IMR-90 (cell line): ENCODE results near the gene GLS. TPM values are rescaled to one million over a fixed set of nuclear protein-coding genes. Genes with fewer than 3 reads are reported as not detected.

Source experiments
- ATAC-seq: fragments of 200-7000 bp; cut with Tn5 transposase; 2 replicates; pipeline ENCODE4 v1.9.1; 2020; ENCODE audit warnings: low read depth, mild to moderate bottlenecking, moderate library complexity
- BruUV-seq: library from RNA; stranded (reverse); fragments of 400-500 nt; replicated peaks from 2 replicates; lab custom pipeline; 2021; lab: Mats Ljungman, UMichigan
- CTCF ChIA-PET: fragments of 300-600 bp; formaldehyde crosslinking; extraction: SDS; loops from one replicate; lab custom pipeline; 2021; ENCODE audit warnings: antibody characterized with exemption; lab: Yijun Ruan, JAX
- POLR2A ChIA-PET: fragments of 300-600 bp; sonication (Branson Sonifier 250); formaldehyde crosslinking; loops from one replicate; lab custom pipeline; 2022; ENCODE audit warnings: antibody characterized with exemption; ENCODE audit not compliant: unreplicated experiment; lab: Charles Lee
- DNase-seq: peaks from one replicate; pipeline ENCODE4 v3.0.0; 2013
- H2AFZ ChIP-seq: replicated peaks from 2 replicates; pipeline ENCODE3; 2013; ENCODE audit warnings: low read length, mild to moderate bottlenecking; ENCODE audit not compliant: poor library complexity
- H2AK5ac ChIP-seq: 2 replicates; pipeline ENCODE4 v1.6.1; 2013; ENCODE audit warnings: low read depth, low read length, inconsistent platforms
- H2AK9ac ChIP-seq: replicated peaks from 2 replicates; pipeline ENCODE3; 2013; ENCODE audit warnings: mild to moderate bottlenecking, low read depth, low read length, moderate library complexity; ENCODE audit not compliant: poor library complexity
- H2BK120ac ChIP-seq: 2 replicates; pipeline ENCODE4 v1.6.1; 2013; ENCODE audit warnings: low read depth, low read length, inconsistent platforms
- H2BK15ac ChIP-seq: 3 replicates; pipeline ENCODE4 v1.6.1; 2013; ENCODE audit warnings: low read depth, low read length, inconsistent platforms
- H2BK20ac ChIP-seq: 2 replicates; pipeline ENCODE4 v1.6.1; 2013; ENCODE audit warnings: low read depth, mild to moderate bottlenecking, inconsistent platforms, low read length, moderate library complexity
- H2BK5ac ChIP-seq: 2 replicates; pipeline ENCODE4 v1.6.1; 2013; ENCODE audit warnings: mild to moderate bottlenecking, low read depth, low read length, inconsistent platforms; ENCODE audit not compliant: poor library complexity, severe bottlenecking
- H3K14ac ChIP-seq: replicated peaks from 2 replicates; pipeline ENCODE4 v1.6.1; 2013; ENCODE audit warnings: low read depth, low read length, inconsistent platforms
- H3K18ac ChIP-seq: 2 replicates; pipeline ENCODE4 v1.6.1; 2013; ENCODE audit warnings: low read depth, low read length, control low read depth
- H3K23ac ChIP-seq: 2 replicates; pipeline ENCODE4 v1.6.1; 2013; ENCODE audit warnings: low read depth, low read length, inconsistent platforms
- H3K27ac ChIP-seq: 2 replicates; pipeline ENCODE4 v1.5.1; 2013; ENCODE audit warnings: mild to moderate bottlenecking, control low read depth, low read length; ENCODE audit not compliant: insufficient read depth
- H3K27me3 ChIP-seq: 2 replicates; pipeline ENCODE4 v1.6.1; 2013; ENCODE audit warnings: low read length; ENCODE audit not compliant: control insufficient read depth, insufficient read depth
- H3K36me3 ChIP-seq: 2 replicates; pipeline ENCODE4 v1.6.1; 2013; ENCODE audit warnings: low read length, mixed read lengths; ENCODE audit not compliant: control insufficient read depth, insufficient read depth
- H3K4ac ChIP-seq: 2 replicates; pipeline ENCODE4 v1.6.1; 2013; ENCODE audit warnings: low read depth, low read length, inconsistent platforms
- H3K4me1 ChIP-seq: 2 replicates; pipeline ENCODE4 v1.6.1; 2013; ENCODE audit warnings: low read length, mixed read lengths; ENCODE audit not compliant: control insufficient read depth, insufficient read depth
- H3K4me2 ChIP-seq: 2 replicates; pipeline ENCODE4 v1.6.1; 2013; ENCODE audit warnings: low read depth, mild to moderate bottlenecking, control low read depth, low read length, moderate library complexity
- H3K4me3 ChIP-seq: 2 replicates; pipeline ENCODE4 v1.5.1; 2013; ENCODE audit warnings: low read depth, mild to moderate bottlenecking, control low read depth, low read length, moderate library complexity; ENCODE audit not compliant: insufficient read depth
- H3K56ac ChIP-seq: 2 replicates; pipeline ENCODE4 v1.6.1; 2013; ENCODE audit warnings: low read length, inconsistent platforms; ENCODE audit not compliant: insufficient read depth; ENCODE audit errors: extremely low read depth
- H3K79me1 ChIP-seq, 2 experiments: 2 replicates each; pipeline ENCODE4 v1.6.1; 2013; ENCODE audit warnings: low read length in 2 of 2, inconsistent platforms in 1 of 2, low read depth in 1 of 2
- H3K9ac ChIP-seq: 2 replicates; pipeline ENCODE4 v1.6.1; 2013; ENCODE audit warnings: low read depth, low read length, control low read depth
- H3K9me1 ChIP-seq: 2 replicates; pipeline ENCODE4 v1.6.1; 2013; ENCODE audit warnings: low read length, inconsistent platforms; ENCODE audit not compliant: insufficient read depth
- H3K9me3 ChIP-seq: 2 replicates; pipeline ENCODE4 v1.6.1; 2013; ENCODE audit warnings: low read length; ENCODE audit not compliant: control insufficient read depth, insufficient read depth
- H4K20me1 ChIP-seq: 2 replicates; pipeline ENCODE4 v1.6.1; 2013; ENCODE audit warnings: low read length, inconsistent platforms; ENCODE audit not compliant: insufficient read depth
- H4K5ac ChIP-seq: 2 replicates; pipeline ENCODE4 v1.6.1; 2013; ENCODE audit warnings: mild to moderate bottlenecking, low read depth, low read length, control low read depth
- H4K8ac ChIP-seq, 2 experiments: 2 replicates each; pipeline ENCODE4 v1.6.1; 2013; ENCODE audit warnings: low read depth in 2 of 2, low read length in 2 of 2, control low read depth in 1 of 2, inconsistent platforms in 1 of 2
- H4K91ac ChIP-seq: 2 replicates; pipeline ENCODE4 v1.6.1; 2013; ENCODE audit warnings: low read depth, low read length, inconsistent platforms; ENCODE audit not compliant: insufficient read depth
- BHLHE40 ChIP-seq: fragments of 150-350 bp; IDR thresholded peaks from 2 replicates; pipeline ENCODE4 v1.6.1; 2016; ENCODE audit warnings: mild to moderate bottlenecking, low read depth, low read length
- CEBPB ChIP-seq: IDR thresholded peaks from 2 replicates; pipeline ENCODE4 v1.6.1; 2012; ENCODE audit warnings: low read depth, low read length, improper control_type of control experiment
- CHD1 ChIP-seq: IDR thresholded peaks from 2 replicates; pipeline ENCODE4 v1.6.1; 2012; ENCODE audit warnings: low read depth, low read length, improper control_type of control experiment
- FOS ChIP-seq: fragments of 150-350 bp; IDR thresholded peaks from 2 replicates; pipeline ENCODE4 v1.6.1; 2016; ENCODE audit warnings: low read depth, low read length
- MAFK ChIP-seq: IDR thresholded peaks from 2 replicates; pipeline ENCODE4 v1.6.1; 2012; ENCODE audit warnings: low read depth, low read length, improper control_type of control experiment
- MAZ ChIP-seq: IDR thresholded peaks from 2 replicates; pipeline ENCODE4 v1.6.1; 2012; ENCODE audit warnings: low read depth, mild to moderate bottlenecking, low read length, improper control_type of control experiment, moderate library complexity, borderline replicate concordance
- NFE2L2 ChIP-seq: fragments of 150-350 bp; IDR thresholded peaks from 2 replicates; pipeline ENCODE4 v1.6.1; 2016; ENCODE audit warnings: low read depth, mild to moderate bottlenecking, low read length
- POLR2A ChIP-seq: IDR thresholded peaks from 2 replicates; pipeline ENCODE4 v1.6.1; 2012; ENCODE audit warnings: mild to moderate bottlenecking, low read depth, low read length
- RAD21 ChIP-seq: IDR thresholded peaks from 2 replicates; pipeline ENCODE4 v1.6.1; 2012; ENCODE audit warnings: low read length, improper control_type of control experiment
- RCOR1 ChIP-seq: IDR thresholded peaks from 2 replicates; pipeline ENCODE4 v1.6.1; 2012; ENCODE audit warnings: mild to moderate bottlenecking, low read length, improper control_type of control experiment; ENCODE audit not compliant: insufficient replicate concordance
- RFX5 ChIP-seq: IDR thresholded peaks from 2 replicates; pipeline ENCODE4 v1.8.0; 2012; ENCODE audit warnings: low read depth, mild to moderate bottlenecking, low read length, moderate library complexity
- SMC3 ChIP-seq: fragments of 150-350 bp; IDR thresholded peaks from 2 replicates; pipeline ENCODE4 v1.6.1; 2016; ENCODE audit warnings: low read depth, mild to moderate bottlenecking, antibody characterized with exemption, low read length, moderate library complexity
- WGBS, 2 experiments: methylation state at CpG; one replicate each; pipeline versions ENCODE4 v1.1.5 to v1.1.7; 2013; ENCODE audit warnings: missing lambda C conversion rate in 2 of 2; ENCODE audit not compliant: insufficient read length in 1 of 2; ENCODE audit errors: extremely low coverage in 2 of 2; 5-methylcytosine and 5-hydroxymethylcytosine counted together
- dilution Hi-C: fragments of 300-500 bp; cut with HindIII; formaldehyde crosslinking; loops from one replicate; pipeline ENCODE4 v1.14.3; 2018; ENCODE audit warnings: low sequenced_read_pairs; ENCODE audit not compliant: unreplicated experiment
- in situ Hi-C: fragments of 300-500 bp; cut with MboI; formaldehyde crosslinking; loops from 3 replicates; pipeline ENCODE4 v1.14.3; 2019; ENCODE audit warnings: low sequenced_read_pairs, inconsistent platforms, mixed read lengths
- intact Hi-C: fragments of 100-400 bp; cut with micrococcal nuclease; formaldehyde crosslinking; loops from 2 replicates; pipeline ENCODE4 v1.10.0; 2022
- polyA plus RNA-seq, 3 experiments: library from polyadenylated mRNA; depleted of rRNA; stranded (reverse); fragments of >200 nt; gene quantifications; 2 replicates each; pipeline ENCODE4 v1.2.3, GENCODE V29; 2012; ENCODE audit warnings: low replicate concordance in 1 of 3
- total RNA-seq: library from RNA; depleted of rRNA; stranded (reverse); fragments of >200 nt; gene quantifications from 2 replicates; pipeline ENCODE4 v1.2.3, GENCODE V29; 2012
- TF ChIP-seq, protein P1 (sequence below): fragments of 150-350 bp; IDR thresholded peaks from 2 replicates; pipeline ENCODE4 v1.6.1; 2017; ENCODE audit warnings: mild to moderate bottlenecking, antibody characterized with exemption, low read length, low read depth
- TF ChIP-seq, protein P2 (sequence below): conservative IDR thresholded peaks from 2 replicates; pipeline ENCODE4 v1.5.1; 2012; ENCODE audit warnings: mild to moderate bottlenecking, low read depth, low read length, improper control_type of control experiment

Gene GLS
- total and polyA plus RNA-seq, 2 of the 4 experiments (the other 2 are of a cell fraction), result 87.5 to 130 TPM

DNA sequence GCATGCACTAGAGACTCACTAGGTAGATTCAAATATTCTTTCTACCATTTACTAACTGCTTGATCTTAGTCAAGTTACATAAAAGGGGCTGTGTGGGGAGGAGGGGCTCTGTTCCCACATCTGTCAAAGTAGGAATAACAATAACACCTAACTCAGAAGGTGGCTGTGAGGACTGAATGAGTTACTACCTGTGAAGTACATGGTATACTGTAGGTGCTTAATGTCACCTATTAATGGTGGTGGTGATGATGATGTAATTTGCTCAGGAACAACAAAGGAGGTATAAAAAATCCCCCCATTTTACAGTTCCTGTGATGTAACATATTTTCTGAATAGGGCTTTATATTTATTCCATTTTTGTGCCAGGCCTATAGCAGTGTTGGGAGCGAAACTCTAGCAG is 92.6 kb downstream of the GLS start:
- dilution Hi-C loops, result no loop called here

More for the DNA sequence above, 92.6 kb downstream of the GLS start:
- Histone ChIP-seq H4K5ac (no peak overlapping the region), H3K27me3 (no peaks in the 10 kb centered on the region), H4K20me1 (peaks cover 5% of the 10 kb centered on the region; the same call in 1 of the 2 replicates), H2AK5ac (no peak overlapping the region), H3K27ac (no peak overlapping the region), H3K4me2 (no peak overlapping the region), H4K91ac (no peak overlapping the region), H3K4me1 (no peaks in the 10 kb centered on the region; the same call in 1 of the 2 replicates), H3K36me3 (peaks cover 53% of the 10 kb centered on the region), H2BK120ac (no peak overlapping the region), H3K79me1 (peaks cover 0 to 5% of the 10 kb centered on the region in 2 experiments; a peak in 2 of 4 replicates), H2AK9ac (no peak overlapping the region), H4K8ac (no peak overlapping the region), H3K18ac (no peak overlapping the region), H2AFZ (no peak overlapping the region), H3K14ac (no peak overlapping the region), H3K9ac (no peak overlapping the region), H2BK20ac (no peak overlapping the region), H3K56ac (no peak overlapping the region), H3K9me1 (peaks cover 6% of the 10 kb centered on the region; the same call in 1 of the 2 replicates), H3K4ac (no peak overlapping the region), H3K23ac (no peak overlapping the region), H3K4me3 (no peak overlapping the region), H2BK5ac (no peak overlapping the region), H2BK15ac (no peak overlapping the region), H3K9me3 (no peaks in the 10 kb centered on the region)
- ChIA-PET POLR2A (interaction anchor here (0.6 kb wide), 1 partner anchor 11 kb away, joined by 4 read pairs; no protein-coding TSS in a partner anchor), CTCF (no interaction called here)
- in situ Hi-C loops (no loop called here), intact Hi-C loops (no loop called here)
- no CpG with 5 or more reads among the region's 1 CpG for WGBS, 2 experiments
- BruUV-seq, result no TSS peak
- TF ChIP-seq BHLHE40 (no peak), POLR2A (no peak), MAZ (no peak), SMC3 (no peak), FOS (no peak), NFE2L2 (no peak), RFX5 (no peak), CEBPB (no peak), RCOR1 (no peak), RAD21 (no peak), MAFK (no peak), CHD1 (no peak)
- TF ChIP-seq, protein P1, sequence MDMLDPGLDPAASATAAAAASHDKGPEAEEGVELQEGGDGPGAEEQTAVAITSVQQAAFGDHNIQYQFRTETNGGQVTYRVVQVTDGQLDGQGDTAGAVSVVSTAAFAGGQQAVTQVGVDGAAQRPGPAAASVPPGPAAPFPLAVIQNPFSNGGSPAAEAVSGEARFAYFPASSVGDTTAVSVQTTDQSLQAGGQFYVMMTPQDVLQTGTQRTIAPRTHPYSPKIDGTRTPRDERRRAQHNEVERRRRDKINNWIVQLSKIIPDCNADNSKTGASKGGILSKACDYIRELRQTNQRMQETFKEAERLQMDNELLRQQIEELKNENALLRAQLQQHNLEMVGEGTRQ, result no peak
- TF ChIP-seq, protein P2, sequence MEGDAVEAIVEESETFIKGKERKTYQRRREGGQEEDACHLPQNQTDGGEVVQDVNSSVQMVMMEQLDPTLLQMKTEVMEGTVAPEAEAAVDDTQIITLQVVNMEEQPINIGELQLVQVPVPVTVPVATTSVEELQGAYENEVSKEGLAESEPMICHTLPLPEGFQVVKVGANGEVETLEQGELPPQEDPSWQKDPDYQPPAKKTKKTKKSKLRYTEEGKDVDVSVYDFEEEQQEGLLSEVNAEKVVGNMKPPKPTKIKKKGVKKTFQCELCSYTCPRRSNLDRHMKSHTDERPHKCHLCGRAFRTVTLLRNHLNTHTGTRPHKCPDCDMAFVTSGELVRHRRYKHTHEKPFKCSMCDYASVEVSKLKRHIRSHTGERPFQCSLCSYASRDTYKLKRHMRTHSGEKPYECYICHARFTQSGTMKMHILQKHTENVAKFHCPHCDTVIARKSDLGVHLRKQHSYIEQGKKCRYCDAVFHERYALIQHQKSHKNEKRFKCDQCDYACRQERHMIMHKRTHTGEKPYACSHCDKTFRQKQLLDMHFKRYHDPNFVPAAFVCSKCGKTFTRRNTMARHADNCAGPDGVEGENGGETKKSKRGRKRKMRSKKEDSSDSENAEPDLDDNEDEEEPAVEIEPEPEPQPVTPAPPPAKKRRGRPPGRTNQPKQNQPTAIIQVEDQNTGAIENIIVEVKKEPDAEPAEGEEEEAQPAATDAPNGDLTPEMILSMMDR, result no peak
- DNase-seq, result no peak
- no peak for ATAC-seq
